ENCODE measurements around the gene TBRG1.

- TF ChIP-seq CTCF (conservative IDR thresholded peaks at IDR 0.05; ENCODE audit: low read length) (no peak), EZH2phosphoT487 (IDR thresholded peaks at IDR 0.05; ENCODE audit: borderline replicate concordance, low read depth, low read length) (no peak)
Observed at GRCh38 chr11:124639186-124639585, 16.5 kb downstream of the TBRG1 start.
